Loucy (cell line): ENCODE results near the gene ALKBH6.

Source experiments
- H2AFZ ChIP-seq: fragments of 200-600 bp; sonication (generic); 2 replicates; pipeline ENCODE4 v1.6.0; 2016; ENCODE audit warnings: antibody characterized with exemption, mild to moderate bottlenecking, low read length, moderate library complexity
- H3F3A ChIP-seq: fragments of 200-600 bp; 2 replicates; pipeline ENCODE4 v1.6.0; 2016; ENCODE audit warnings: antibody characterized with exemption, low read depth, mild to moderate bottlenecking
- H3K27me3 ChIP-seq: fragments of 200-600 bp; sonication (generic); 2 replicates; pipeline ENCODE4 v1.6.1; 2014; ENCODE audit warnings: low read length, mild to moderate bottlenecking; ENCODE audit not compliant: insufficient read depth, poor library complexity, severe bottlenecking
- H3K36me3 ChIP-seq: fragments of 200-600 bp; sonication (generic); 2 replicates; pipeline ENCODE4 v1.6.1; 2016; ENCODE audit warnings: low read length; ENCODE audit not compliant: insufficient read depth
- H3K4me1 ChIP-seq: fragments of 200-600 bp; sonication (generic); 2 replicates; pipeline ENCODE4 v1.5.1; 2014; ENCODE audit warnings: low read length, mild to moderate bottlenecking; ENCODE audit not compliant: insufficient read depth, poor library complexity, severe bottlenecking
- H3K4me2 ChIP-seq: fragments of 200-600 bp; sonication (generic); 2 replicates; pipeline ENCODE4 v1.6.0; 2014; ENCODE audit warnings: antibody characterized with exemption, low read length, low read depth, mild to moderate bottlenecking; ENCODE audit not compliant: poor library complexity, severe bottlenecking
- H3K4me3 ChIP-seq: fragments of 200-600 bp; sonication (generic); 2 replicates; pipeline ENCODE4 v1.5.1; 2014; ENCODE audit warnings: low read length, mild to moderate bottlenecking, mixed read lengths; ENCODE audit not compliant: poor library complexity, severe bottlenecking
- H3K79me2 ChIP-seq: fragments of 200-600 bp; sonication (generic); 2 replicates; pipeline ENCODE4 v1.6.1; 2014; ENCODE audit warnings: low read length; ENCODE audit not compliant: insufficient read depth
- H3K9ac ChIP-seq: fragments of 200-600 bp; sonication (generic); 2 replicates; pipeline ENCODE4 v1.6.0; 2014; ENCODE audit warnings: mild to moderate bottlenecking, low read depth, low read length, moderate library complexity; ENCODE audit not compliant: poor library complexity, severe bottlenecking
- H3K9me2 ChIP-seq: fragments of 200-600 bp; sonication (generic); replicated peaks from 2 replicates; pipeline ENCODE4 v1.6.1; 2016; ENCODE audit warnings: low read depth, low read length, mixed read lengths
- H3K9me3 ChIP-seq: fragments of 200-600 bp; sonication (generic); 2 replicates; pipeline ENCODE4 v1.6.1; 2014; ENCODE audit warnings: mild to moderate bottlenecking, antibody characterized with exemption, low read length, low read depth; ENCODE audit not compliant: insufficient read depth
- H4K20me1 ChIP-seq: fragments of 200-600 bp; sonication (generic); 2 replicates; pipeline ENCODE4 v1.6.0; 2014; ENCODE audit warnings: antibody characterized with exemption, low read length, mild to moderate bottlenecking; ENCODE audit not compliant: insufficient read depth, poor library complexity, severe bottlenecking
- EZH2phosphoT487 ChIP-seq: fragments of 200-600 bp; IDR thresholded peaks from 2 replicates; pipeline ENCODE4 v1.6.1; 2018; ENCODE audit warnings: antibody characterized with exemption, mild to moderate bottlenecking, moderate library complexity, borderline replicate concordance
- TF ChIP-seq, protein P1 (sequence below): fragments of 200-600 bp; sonication (generic); conservative IDR thresholded peaks from 2 replicates; pipeline ENCODE4 v1.5.1; 2014; ENCODE audit warnings: mild to moderate bottlenecking, antibody characterized with exemption, low read length

ALKBH6 gene

DNA sequence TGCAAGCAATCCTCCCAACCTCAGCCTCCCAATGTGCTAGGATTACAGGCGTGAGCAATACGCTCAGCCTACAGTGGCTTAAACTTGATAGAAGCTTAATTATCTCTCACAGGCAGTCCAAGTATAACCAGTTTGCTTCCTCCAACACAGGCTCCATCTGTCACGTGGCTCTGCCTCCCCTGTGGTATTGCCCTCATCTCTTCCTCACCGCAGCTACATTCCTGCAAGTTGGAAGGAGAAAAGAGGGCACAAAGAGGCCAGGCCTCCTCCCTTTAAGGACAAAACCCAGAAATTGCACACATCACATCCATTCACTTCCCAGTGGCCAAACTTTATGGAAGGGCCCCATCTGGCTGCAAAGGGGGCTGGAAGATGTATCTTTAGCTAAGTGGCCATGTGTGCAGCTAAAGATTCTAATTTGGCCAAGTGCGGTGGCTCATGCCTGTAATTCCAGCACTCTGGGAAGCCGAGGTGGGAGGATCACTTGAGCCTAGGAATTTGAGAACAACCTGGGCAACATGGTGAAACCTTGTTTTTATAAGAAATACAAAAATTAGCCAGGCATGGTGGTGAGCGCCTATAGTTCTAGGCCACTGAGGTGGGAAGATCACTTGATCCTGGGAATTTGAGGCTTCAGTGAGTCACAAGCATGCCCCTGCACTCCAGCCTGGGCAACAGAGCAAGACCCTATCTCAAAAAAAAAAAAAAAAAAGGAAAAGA, 22.1 kb downstream of the ALKBH6 start:
- TF ChIP-seq EZH2phosphoT487, result no peak
- TF ChIP-seq, protein P1, sequence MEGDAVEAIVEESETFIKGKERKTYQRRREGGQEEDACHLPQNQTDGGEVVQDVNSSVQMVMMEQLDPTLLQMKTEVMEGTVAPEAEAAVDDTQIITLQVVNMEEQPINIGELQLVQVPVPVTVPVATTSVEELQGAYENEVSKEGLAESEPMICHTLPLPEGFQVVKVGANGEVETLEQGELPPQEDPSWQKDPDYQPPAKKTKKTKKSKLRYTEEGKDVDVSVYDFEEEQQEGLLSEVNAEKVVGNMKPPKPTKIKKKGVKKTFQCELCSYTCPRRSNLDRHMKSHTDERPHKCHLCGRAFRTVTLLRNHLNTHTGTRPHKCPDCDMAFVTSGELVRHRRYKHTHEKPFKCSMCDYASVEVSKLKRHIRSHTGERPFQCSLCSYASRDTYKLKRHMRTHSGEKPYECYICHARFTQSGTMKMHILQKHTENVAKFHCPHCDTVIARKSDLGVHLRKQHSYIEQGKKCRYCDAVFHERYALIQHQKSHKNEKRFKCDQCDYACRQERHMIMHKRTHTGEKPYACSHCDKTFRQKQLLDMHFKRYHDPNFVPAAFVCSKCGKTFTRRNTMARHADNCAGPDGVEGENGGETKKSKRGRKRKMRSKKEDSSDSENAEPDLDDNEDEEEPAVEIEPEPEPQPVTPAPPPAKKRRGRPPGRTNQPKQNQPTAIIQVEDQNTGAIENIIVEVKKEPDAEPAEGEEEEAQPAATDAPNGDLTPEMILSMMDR, result no peak
- Histone ChIP-seq H3K4me3 (no peak overlapping the region), H4K20me1 (peaks cover 12% of the 10 kb centered on the region), H3K27me3 (peaks cover 2% of the 10 kb centered on the region), H3K9ac (no peak overlapping the region), H3K9me2 (no peaks in the 10 kb centered on the region), H2AFZ (no peak overlapping the region), H3K9me3 (no peaks in the 10 kb centered on the region), H3K4me1 (peaks cover 20% of the 10 kb centered on the region), H3F3A (no peaks in the 10 kb centered on the region), H3K36me3 (no peaks in the 10 kb centered on the region), H3K4me2 (no peak overlapping the region), H3K79me2 (peaks cover 19% of the 10 kb centered on the region)

GRCh38 chr19:35990771-35991730, 23.0 kb downstream of the ALKBH6 start:
- no peak overlapping the region for H3K9ac ChIP-seq
- peaks cover 10% of the 10 kb centered on the region for H3K79me2 ChIP-seq
- no peak overlapping the region for H2AFZ ChIP-seq
- no peaks in the 10 kb centered on the region for H3K36me3 ChIP-seq
- TF ChIP-seq, protein P1, result no peak
- TF ChIP-seq EZH2phosphoT487, result no peak
- H3K4me2 ChIP-seq, result no peak overlapping the region
- H3K4me1 ChIP-seq, result peaks cover 11% of the 10 kb centered on the region
- H3K9me3 ChIP-seq, result no peaks in the 10 kb centered on the region
- H3K27me3 ChIP-seq, result peaks cover 11% of the 10 kb centered on the region
- no peaks in the 10 kb centered on the region for H3K9me2 ChIP-seq
- H3K4me3 ChIP-seq, result no peak overlapping the region
- H4K20me1 ChIP-seq, result peaks cover 5% of the 10 kb centered on the region
- H3F3A ChIP-seq, result no peaks in the 10 kb centered on the region

DNA sequence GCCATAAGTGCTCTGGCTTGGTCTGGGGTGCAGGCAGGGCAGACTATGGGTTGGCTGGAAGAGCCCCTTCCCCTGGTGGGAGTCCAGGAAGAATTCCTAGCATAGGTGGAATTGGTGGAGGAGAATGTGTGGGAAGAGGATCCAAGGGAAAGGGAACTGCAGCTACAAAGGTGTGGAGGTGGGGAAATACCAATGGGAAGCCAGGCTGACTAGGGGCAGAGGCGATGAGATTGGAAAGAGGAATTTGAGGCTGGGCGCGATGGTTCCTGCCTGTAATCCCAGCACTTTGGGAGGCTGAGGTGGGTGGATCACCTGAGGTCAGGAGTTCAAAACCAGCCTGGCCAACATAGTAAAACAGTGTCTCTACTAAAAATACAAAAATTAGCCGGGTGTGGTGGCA, 23.9 kb downstream of the ALKBH6 start:
- no peak for TF ChIP-seq EZH2phosphoT487
- TF ChIP-seq, protein P1, result no peak
- 0 out of 2 replicates have a peak, but pooled peaks cover 2% of the 10 kb centered on the region for H3K79me2 ChIP-seq
- peaks cover 5% of the 10 kb centered on the region for H3K4me1 ChIP-seq
- H2AFZ ChIP-seq, result no peak overlapping the region
- no peak overlapping the region for H3K4me2 ChIP-seq
- no peaks in the 10 kb centered on the region for H3K9me2 ChIP-seq
- no peak overlapping the region for H3K4me3 ChIP-seq
- H3K9ac ChIP-seq, result no peak overlapping the region
- no peaks in the 10 kb centered on the region for H3K9me3 ChIP-seq
- no peaks in the 10 kb centered on the region for H3F3A ChIP-seq
- H4K20me1 ChIP-seq, result no peaks in the 10 kb centered on the region
- peaks cover 13% of the 10 kb centered on the region for H3K27me3 ChIP-seq
- no peaks in the 10 kb centered on the region for H3K36me3 ChIP-seq
